ENCODE data around the gene D2HGDH. TPM values are rescaled to one million over a fixed set of nuclear protein-coding genes. Genes with fewer than 3 reads are reported as not detected.

The D2HGDH gene
- total RNA-seq, 1 donor from 2014 or later: 20.9 TPM

Other genes starting within 250 kb of the D2HGDH start
- 122 and 123 TPM in 2 replicates for gene STK25, start 226.0 kb upstream of the D2HGDH start, total RNA-seq
- gene BOK, start 175.9 kb upstream of the D2HGDH start, total RNA-seq: 0.07 TPM in 2 replicates
- gene THAP4, start 97.5 kb upstream of the D2HGDH start, total RNA-seq: 34.2 and 34.6 TPM in 2 replicates
- 94.9 and 99.0 TPM in 2 replicates for gene ATG4B, start 96.9 kb upstream of the D2HGDH start, total RNA-seq
- 60.2 and 65.9 TPM in 2 replicates for gene DTYMK, start 47.8 kb upstream of the D2HGDH start, total RNA-seq
- 25.3 and 29.2 TPM in 2 replicates for gene ING5, start 32.6 kb upstream of the D2HGDH start, total RNA-seq
- gene GAL3ST2, start 42.2 kb downstream of the D2HGDH start, total RNA-seq: not detected in 2 replicates
- 0.29 TPM in 1 of 2 replicates, not detected in the other for gene NEU4, start 74.6 kb downstream of the D2HGDH start, total RNA-seq
- 7.8 and 8.9 TPM in 2 replicates for gene PDCD1, start 124.3 kb downstream of the D2HGDH start, total RNA-seq
- gene RTP5, start 135.1 kb downstream of the D2HGDH start, total RNA-seq: not detected in 2 replicates

Measured in T-helper 1 cell treated with Interleukin-12 subunit alpha and Interleukin-12 subunit beta and Interleukin-4 antibody, amounts not matched to agents 30 ng/mL and 1 ng/mL, for 36 hours (primary cell).